Measurements from ENCODE around the gene STYXL1.

Gene STYXL1

DNA sequence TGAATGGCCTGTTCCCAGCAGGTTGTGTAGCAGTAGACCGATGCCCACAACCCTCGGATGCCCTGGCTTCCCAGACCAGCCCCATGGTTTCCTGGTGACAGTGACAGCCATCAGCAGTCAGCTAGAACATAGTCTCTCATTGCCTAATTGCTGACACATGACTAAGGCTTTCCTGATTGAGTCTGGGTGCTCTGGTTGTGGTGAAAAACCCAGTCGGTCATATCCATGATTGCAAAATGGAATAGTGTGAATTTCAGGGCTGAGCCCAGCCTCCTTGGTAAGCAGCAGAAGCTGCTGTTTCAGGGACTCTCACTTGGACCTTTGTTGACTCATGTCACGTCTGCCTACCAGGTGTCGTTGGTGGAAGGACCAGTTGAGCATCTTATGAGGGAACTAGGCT is 96.3 kb downstream of the STYXL1 start:
- no peaks in the 10 kb centered on the region for H3F3A ChIP-seq (ENCODE audit: control insufficient read depth, insufficient read depth)
- H4K20me1 ChIP-seq (ENCODE audit: control insufficient read depth, insufficient read depth, low read depth, low read length) = no peaks in the 10 kb centered on the region

DNA sequence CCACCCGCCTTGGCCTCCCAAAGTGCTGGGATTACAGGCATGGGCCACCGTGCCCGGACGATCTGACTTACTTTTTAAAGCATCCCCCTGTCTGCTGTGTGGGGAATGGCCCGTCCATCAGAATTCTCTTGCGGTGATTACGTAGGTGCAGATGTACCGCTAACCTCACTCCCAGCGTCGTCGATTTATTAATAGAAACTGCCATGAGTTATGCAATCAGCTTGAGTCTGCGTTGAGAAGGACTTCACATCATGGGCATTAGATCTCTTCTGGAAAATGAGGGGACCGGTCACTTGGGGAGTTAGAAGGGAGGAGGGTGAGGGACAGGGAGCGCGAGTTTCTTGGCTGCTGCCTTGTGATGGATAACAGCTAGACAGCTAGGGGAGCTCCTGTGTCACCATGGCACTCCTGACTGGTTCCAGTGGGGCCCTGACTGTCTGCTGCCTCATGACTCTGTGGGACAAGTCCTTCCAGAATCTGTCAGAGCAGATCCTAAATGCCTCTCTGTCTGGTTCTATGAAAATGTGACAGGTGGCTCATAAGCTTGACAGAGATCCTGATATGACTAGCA is 97.6 kb downstream of the STYXL1 start:
- 0 out of 2 replicates have a peak, but pooled peaks cover 4% of the 10 kb centered on the region for H3K36me3 ChIP-seq (ENCODE audit: control insufficient read depth, low read length)
- H3K27me3 ChIP-seq (ENCODE audit: control insufficient read depth, low read length) = no peaks in the 10 kb centered on the region
- H4K20me1 ChIP-seq (ENCODE audit: control insufficient read depth, insufficient read depth, low read depth, low read length) = no peaks in the 10 kb centered on the region
- no peak for TF ChIP-seq EZH2phosphoT487 (IDR thresholded peaks at IDR 0.05; ENCODE audit: borderline replicate concordance, low read length)
- TF ChIP-seq, protein P1, sequence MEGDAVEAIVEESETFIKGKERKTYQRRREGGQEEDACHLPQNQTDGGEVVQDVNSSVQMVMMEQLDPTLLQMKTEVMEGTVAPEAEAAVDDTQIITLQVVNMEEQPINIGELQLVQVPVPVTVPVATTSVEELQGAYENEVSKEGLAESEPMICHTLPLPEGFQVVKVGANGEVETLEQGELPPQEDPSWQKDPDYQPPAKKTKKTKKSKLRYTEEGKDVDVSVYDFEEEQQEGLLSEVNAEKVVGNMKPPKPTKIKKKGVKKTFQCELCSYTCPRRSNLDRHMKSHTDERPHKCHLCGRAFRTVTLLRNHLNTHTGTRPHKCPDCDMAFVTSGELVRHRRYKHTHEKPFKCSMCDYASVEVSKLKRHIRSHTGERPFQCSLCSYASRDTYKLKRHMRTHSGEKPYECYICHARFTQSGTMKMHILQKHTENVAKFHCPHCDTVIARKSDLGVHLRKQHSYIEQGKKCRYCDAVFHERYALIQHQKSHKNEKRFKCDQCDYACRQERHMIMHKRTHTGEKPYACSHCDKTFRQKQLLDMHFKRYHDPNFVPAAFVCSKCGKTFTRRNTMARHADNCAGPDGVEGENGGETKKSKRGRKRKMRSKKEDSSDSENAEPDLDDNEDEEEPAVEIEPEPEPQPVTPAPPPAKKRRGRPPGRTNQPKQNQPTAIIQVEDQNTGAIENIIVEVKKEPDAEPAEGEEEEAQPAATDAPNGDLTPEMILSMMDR (IDR thresholded peaks at IDR 0.05; ENCODE audit: low read depth, low read length, poor library complexity, severe bottlenecking) = no peak
- no peaks in the 10 kb centered on the region for H3K9me2 ChIP-seq (replicated peaks; ENCODE audit: control insufficient read depth, low read length)
- no peak overlapping the region for H3K4me3 ChIP-seq (ENCODE audit: low read length)
- H3K4me1 ChIP-seq (ENCODE audit: control insufficient read depth, low read length) = no peaks in the 10 kb centered on the region
- H3K79me2 ChIP-seq (ENCODE audit: control insufficient read depth, low read length) = no peaks in the 10 kb centered on the region
- H3K9me3 ChIP-seq (ENCODE audit: control insufficient read depth, insufficient read depth, low read length) = no peaks in the 10 kb centered on the region
- no peaks in the 10 kb centered on the region for H3F3A ChIP-seq (ENCODE audit: control insufficient read depth, insufficient read depth)
- no peak overlapping the region for H3K4me2 ChIP-seq (ENCODE audit: low read length)
- H3K27ac ChIP-seq (ENCODE audit: low read depth, low read length) = no peak overlapping the region

More for the DNA sequence above, 96.3 kb downstream of the STYXL1 start:
- H3K27me3 ChIP-seq (ENCODE audit: control insufficient read depth, low read length) = no peaks in the 10 kb centered on the region
- H3K4me2 ChIP-seq (ENCODE audit: low read length) = no peak overlapping the region
- TF ChIP-seq, protein P1 (IDR thresholded peaks at IDR 0.05; ENCODE audit: low read depth, low read length, poor library complexity, severe bottlenecking) = no peak
- no peak for TF ChIP-seq EZH2phosphoT487 (IDR thresholded peaks at IDR 0.05; ENCODE audit: borderline replicate concordance, low read length)
- no peaks in the 10 kb centered on the region for H3K9me2 ChIP-seq (replicated peaks; ENCODE audit: control insufficient read depth, low read length)
- no peaks in the 10 kb centered on the region for H3K4me1 ChIP-seq (ENCODE audit: control insufficient read depth, low read length)
- no peaks in the 10 kb centered on the region for H3K9me3 ChIP-seq (ENCODE audit: control insufficient read depth, insufficient read depth, low read length)
- H3K27ac ChIP-seq (ENCODE audit: low read depth, low read length) = no peak overlapping the region
- no peak overlapping the region for H3K4me3 ChIP-seq (ENCODE audit: low read length)
- no peaks in the 10 kb centered on the region for H3K79me2 ChIP-seq (ENCODE audit: control insufficient read depth, low read length)
- H3K36me3 ChIP-seq (ENCODE audit: control insufficient read depth, low read length) = 0 out of 2 replicates have a peak, but pooled peaks cover 4% of the 10 kb centered on the region

DNA sequence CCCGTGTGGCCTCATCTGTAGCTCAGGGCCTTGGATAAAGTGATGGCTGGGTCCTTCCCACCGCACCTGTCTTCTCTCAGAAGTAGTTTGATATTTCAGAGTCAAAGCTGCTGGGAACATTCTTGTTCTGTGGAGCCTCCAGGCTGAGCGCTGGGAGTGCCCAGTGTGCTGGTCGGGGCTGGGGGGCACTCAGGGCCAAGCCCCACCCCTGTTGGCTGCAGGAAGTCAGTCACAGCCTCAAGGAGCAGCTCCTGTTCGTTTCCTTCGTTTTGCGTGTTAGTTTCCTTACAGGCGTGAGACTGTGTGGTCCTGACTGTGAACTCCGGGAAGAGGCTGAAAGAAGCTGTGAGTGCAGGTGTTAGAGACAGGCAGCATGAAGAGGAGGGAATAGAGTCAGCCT is 99.6 kb downstream of the STYXL1 start:
- H3K9me3 ChIP-seq (ENCODE audit: control insufficient read depth, insufficient read depth, low read length) = no peaks in the 10 kb centered on the region
- H3K4me2 ChIP-seq (ENCODE audit: low read length) = no peak overlapping the region
- no peaks in the 10 kb centered on the region for H3K4me1 ChIP-seq (ENCODE audit: control insufficient read depth, low read length)
- no peaks in the 10 kb centered on the region for H3K79me2 ChIP-seq (ENCODE audit: control insufficient read depth, low read length)
- H4K20me1 ChIP-seq (ENCODE audit: control insufficient read depth, insufficient read depth, low read depth, low read length) = 0 out of 2 replicates have a peak, but pooled peaks cover 3% of the 10 kb centered on the region
- no peaks in the 10 kb centered on the region for H3K36me3 ChIP-seq (ENCODE audit: control insufficient read depth, low read length)
- no peaks in the 10 kb centered on the region for H3K27me3 ChIP-seq (ENCODE audit: control insufficient read depth, low read length)
- no peaks in the 10 kb centered on the region for H3K9me2 ChIP-seq (replicated peaks; ENCODE audit: control insufficient read depth, low read length)
- TF ChIP-seq, protein P1 (IDR thresholded peaks at IDR 0.05; ENCODE audit: low read depth, low read length, poor library complexity, severe bottlenecking) = no peak
- TF ChIP-seq EZH2phosphoT487 (IDR thresholded peaks at IDR 0.05; ENCODE audit: borderline replicate concordance, low read length) = no peak
- no peaks in the 10 kb centered on the region for H3F3A ChIP-seq (ENCODE audit: control insufficient read depth, insufficient read depth)
- H3K4me3 ChIP-seq (ENCODE audit: low read length) = no peak overlapping the region
- no peak overlapping the region for H3K27ac ChIP-seq (ENCODE audit: low read depth, low read length)
